GM19240 (cell line): ENCODE results near the gene SEC31A.

Experiments
- DNase-seq: peaks from one replicate; pipeline ENCODE4 v3.0.0; 2011; ENCODE audit warnings: low spot score; ENCODE audit not compliant: insufficient read length

Gene SEC31A

DNA sequence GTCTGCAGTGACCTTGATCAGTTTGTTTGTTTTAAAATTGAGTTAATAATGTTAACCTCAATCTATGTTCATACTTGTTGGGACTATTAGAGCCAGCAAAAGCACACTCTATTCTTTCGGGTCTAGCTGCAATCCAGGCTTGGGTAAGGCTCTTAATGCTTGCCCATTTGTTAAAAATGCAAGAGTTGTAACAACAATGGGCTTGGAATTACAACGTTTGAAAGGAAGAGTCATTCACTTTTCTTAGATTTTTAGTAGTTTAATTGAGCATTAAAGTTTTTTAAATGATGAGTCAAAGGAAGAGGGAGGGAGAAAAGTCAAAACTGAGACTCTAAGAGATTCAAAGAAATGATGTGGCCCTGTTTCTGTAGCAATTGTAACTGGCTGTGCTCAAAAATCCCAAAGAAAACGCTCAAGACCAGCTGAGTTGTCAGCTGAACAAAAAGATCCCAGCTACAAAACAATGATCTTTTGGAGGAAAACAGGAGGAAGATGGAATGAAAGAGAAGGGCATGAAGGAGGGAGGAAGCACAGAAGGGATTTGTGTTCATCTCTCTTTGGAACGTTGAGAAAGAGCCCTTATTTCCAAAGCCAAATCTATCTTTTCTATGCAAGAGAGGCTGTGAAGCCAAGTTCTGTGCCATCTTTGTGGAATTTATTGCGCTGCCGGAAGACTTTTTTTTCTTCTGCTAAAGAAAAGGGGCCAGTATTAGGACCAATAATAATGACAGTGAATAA, 97.9 kb downstream of the SEC31A start:
- no peak for DNase-seq

GRCh38 chr4:82791179-82791578, 99.8 kb downstream of the SEC31A start:
- DNase-seq = no peak

- no peak for DNase-seq
Measured at GRCh38 chr4:82790060-82790660, 100.8 kb downstream of the SEC31A start.

DNA sequence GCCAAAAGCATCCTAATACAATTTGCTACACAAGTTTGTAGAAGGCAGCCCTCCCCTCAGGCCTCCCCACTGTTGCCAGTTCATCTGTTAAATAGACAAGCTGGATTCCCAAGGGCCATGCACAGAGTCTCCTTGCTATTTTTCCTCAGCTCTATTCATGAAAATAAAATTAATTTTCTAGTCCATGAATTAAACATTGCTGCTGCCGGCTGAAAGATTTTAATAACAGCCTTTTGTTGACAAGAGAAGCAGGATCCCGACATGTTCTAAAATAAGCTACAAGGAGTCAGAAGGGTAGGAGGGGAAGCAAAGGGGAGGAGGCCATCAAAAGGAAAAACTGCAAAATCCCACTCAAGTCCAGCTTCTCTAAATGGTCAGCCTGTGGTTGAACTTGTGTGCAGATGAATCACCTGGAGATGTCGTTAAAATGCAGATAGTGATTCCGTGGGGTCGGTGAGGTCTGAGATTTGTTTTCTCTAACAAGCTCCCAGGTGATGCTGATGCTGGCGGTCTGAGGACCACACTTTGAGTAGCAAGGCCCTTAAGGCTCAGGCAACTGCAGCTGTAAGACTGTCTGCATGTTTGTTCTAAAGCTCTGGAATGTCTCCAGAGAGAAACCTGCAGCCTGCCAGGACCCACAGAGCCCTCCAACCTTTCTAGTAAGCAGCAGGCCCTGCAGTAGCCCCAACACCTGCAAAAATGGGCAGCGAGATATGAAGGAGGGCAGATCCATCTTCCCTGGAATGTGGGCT, 101.8 kb downstream of the SEC31A start:
- DNase-seq = no peak

GRCh38 chr4:82787342-82787741, 103.6 kb downstream of the SEC31A start:
- DNase-seq = no peak

- no peak for DNase-seq
Measured at GRCh38 chr4:82786828-82787227, 104.1 kb downstream of the SEC31A start.

- no peak for DNase-seq
Measured at GRCh38 chr4:82785611-82786400, 105.1 kb downstream of the SEC31A start.

GRCh38 chr4:82784681-82785610, 106.0 kb downstream of the SEC31A start:
- no peak for DNase-seq

DNA sequence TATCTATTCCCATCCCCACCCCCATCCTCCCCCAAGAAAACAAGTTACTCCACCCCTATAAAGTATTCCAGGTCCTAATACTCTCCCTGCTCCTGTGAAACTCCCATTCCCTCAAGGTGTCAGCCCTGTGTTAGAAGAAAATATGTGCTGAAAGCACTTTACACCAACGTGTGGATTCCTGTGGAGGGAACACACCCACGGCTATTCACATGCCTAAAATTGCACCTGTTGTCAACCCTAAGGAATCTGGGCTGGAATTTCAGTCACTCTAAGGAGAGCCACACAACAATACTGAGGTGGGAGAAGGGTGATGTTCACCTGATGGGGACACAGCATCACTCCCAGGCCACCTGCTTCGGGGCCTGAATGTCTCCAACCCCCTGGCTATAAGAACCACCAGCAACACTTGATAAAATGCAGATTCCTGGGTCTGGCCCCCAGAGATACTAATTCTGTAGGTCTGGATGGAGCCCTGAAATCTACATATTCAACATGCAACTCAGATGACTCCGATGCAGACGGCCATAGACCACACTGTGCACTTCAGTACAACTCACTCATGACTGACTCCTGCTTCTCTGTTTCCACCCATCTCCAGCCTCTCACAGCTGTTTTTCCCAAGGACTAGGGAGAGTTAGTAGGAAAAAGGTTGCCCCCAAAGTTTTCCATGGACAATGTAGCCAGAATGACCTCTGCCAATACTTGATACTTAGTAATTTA, 108.2 kb downstream of the SEC31A start:
- DNase-seq = no peak

DNA sequence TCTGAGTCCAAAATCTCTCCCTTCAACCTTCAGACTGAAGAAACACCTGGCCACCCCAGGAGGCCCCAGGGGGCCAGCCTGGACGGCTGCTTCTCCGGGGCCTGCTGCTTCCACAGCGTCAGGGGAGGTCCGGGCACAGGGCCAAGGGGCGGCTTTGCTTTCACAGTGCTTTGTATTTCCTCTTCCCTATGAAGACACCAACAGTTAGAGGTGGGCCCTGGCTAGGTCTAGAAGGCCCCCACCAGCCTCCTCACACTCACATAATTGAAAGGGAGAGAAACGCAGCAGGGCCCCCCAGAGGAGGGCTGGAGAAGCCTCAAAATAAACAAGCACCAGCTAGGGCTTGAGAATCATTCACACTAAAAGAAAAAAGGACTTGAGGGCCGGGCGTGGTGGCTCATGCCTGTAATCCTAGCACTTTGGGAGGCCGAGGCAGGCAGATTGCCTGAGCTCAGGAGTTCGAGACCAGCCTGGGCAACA, 110.2 kb downstream of the SEC31A start:
- no peak for DNase-seq

DNA sequence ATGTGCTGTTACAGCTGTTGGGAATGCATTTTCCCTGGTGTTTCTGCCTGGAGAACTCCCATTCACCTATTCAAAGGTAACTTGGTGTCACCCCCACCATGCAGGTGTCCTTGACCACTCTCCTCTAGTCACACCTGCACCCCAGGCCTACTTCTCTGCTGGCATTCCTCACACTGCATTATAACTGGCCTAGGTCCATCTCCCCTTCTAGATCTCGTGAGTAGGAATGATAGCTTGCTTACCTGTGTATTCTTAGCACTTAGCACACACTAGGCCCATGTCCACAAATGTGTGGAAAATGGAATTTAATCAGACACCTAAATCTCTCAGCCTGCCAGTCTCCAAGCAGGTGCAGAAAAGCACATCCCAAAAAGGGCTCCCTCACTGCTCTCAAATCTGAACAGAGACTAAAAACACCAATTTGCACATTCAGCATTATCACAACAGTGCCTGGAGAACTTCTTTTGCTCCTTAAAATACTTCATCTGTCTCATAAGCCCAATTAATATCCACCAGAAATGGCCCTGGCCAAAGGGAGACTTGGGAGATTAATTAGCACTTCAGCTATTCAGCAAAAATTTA, 110.7 kb downstream of the SEC31A start:
- DNase-seq = no peak

DNA sequence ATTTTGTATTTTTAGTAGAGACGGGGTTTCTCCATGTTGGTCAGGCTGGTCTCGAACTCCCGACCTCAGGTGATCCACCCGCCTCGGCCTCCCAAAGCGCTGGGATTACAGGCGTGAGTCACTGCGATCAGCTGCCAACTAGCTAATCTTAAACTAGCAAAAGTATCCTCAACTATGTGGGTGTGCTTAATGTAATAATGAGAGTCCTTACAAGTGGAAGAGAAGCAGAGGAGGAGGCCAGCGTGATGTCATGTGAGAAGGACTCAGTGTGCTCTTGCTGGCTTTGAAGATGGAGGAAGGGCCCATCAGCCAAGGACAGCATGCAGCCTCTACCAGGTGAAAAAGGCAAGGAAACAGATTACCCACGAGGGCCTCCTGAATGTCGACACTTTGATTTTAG, 111.9 kb downstream of the SEC31A start:
- DNase-seq = no peak

DNA sequence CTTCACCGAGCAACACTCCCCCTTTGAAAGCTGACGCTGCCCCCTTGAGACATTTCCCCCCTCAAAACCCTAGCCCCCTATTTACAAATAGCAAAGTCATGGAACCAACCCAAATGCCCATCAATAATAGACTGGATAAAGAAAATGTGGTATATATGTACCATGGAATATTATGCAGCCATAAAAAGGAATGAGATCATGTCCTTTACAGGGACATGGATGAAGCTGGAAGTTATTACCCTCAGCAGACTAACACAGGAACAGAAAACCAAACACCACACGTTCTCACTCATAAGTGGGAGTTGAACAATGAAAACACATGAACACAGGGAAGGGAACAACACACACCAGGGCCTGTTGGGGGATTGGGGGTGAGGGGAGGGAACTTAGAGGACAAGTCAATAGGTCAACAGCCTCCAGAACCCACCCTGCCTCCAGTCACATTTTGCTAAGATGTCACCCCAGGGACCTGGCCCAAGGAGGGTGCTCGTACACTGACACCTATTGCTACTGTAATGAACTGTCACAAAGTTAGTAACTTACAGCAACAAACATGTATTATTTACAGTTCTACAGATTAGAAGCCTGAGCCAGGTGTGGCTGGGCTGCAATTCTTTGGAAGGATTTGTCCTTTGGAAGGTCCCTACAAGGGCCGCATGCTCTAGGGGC, 113.0 kb downstream of the SEC31A start:
- DNase-seq = no peak

DNA sequence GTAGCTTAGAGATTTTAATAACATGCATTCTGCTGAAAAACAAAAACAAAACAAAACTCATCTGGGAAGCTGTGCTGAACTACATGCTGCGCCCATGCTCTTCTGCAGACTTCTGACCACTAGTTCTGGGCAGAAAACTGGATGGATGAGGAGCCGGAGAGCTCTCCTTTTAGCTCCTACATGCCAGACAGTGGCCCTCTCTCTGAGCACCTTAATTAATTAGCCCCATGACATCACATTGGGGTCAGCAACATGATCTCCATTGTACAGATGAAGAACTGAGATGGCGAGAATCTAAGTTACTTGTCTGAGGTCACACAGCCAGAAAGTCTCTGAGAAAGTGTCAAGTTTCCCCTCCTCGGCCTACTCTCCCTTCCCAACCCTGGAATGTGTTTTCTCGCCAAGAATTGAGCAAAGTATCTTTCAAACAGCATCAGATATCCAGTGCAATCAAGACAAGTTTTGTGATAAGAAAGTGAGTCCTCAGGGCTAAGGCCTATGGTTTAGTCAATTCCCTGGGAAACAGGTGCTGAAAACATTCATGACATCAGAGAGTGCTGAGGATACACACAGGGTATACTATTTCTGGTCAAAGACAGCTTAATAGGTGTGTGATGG, 113.9 kb downstream of the SEC31A start:
- no peak for DNase-seq

DNA sequence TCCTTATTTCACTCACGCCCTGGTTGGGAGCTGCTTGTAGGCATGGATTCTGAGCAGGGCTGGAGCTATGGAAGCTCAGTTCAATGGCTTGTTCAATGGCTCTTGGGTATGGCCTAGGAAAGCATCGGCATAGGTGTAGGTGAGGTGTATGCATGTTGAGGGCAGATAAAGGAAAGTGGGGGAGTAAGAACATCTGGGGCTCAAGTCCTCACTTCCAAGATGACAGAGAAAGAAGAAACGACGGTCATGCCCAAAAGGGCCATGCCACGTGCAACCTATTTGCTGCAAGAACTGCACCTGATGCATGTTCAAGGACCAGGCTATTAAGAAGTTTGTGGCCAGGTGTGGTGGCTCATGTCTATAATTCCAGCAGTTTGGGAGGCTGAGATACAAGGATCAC, 115.7 kb downstream of the SEC31A start:
- no peak for DNase-seq

DNA sequence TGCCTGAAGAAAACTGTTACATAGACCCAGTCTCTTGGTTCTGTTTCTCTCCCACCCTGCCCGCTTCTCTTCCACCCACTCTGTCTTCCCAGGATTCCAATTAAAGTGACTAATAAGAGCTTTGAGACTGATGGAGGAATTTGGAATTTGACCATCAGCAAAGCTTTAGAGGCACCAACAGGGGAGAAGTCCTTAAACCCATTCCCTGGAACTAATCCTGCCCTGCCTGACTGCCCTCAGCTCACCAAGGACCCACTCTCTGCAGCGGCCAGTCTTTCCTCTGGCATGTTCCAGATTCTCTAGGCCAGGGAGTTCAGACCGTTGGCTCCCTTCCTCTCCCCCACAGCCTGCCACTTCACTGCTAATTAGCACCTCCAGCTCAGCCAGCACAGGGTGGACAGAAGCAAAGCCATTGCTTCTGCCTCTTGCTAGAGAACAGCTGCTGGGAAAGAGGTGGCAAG, 116.2 kb downstream of the SEC31A start:
- DNase-seq = no peak

DNA sequence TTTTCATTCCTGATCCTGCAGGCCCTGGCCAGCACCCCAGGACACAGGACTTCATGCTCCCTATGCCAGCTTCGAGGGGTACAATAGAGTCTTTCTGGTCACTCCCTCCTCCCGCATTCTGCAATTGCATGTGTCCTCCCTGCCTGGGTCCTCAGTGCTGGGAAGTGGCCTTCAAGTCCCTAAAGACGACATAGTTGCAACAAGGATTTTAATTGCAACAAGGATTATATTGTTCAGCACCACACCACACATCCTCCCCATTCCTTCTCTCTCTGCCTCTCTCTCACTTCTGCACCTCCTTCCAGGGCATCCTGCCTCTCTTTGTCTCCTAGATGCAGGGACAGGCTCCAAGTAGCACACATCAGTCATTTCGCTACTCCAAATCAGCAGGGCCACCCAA, 117.9 kb downstream of the SEC31A start:
- no peak for DNase-seq

DNA sequence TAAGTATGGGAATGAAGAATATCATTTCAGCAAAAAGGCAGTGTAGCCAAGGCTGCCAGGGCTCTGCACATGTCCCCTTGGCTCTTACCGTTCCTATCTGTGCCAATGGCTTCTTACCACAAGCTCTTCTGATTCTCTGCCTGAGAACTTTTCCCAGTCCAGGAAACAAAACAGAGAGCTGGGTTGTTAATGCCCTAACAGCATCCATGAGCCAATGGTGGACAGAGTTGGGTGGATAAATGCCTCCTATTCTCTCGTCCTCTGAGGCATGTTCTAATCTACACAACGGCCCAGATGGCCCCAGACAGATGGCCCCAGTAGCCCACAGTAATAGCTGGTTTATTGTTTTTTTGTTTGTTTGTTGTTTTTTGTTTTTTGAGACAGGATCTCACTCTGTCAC, 120.3 kb downstream of the SEC31A start:
- no peak for DNase-seq
